SK-N-SH treated with all-trans-retinoic acid at 6 μM for 48 hours (cell line): ENCODE results near the gene DLG2.

Source experiments
- ATAC-seq: fragments of 200-7000 bp; cut with Tn5 transposase; 3 replicates; pipeline ENCODE4 v1.9.1; 2020; ENCODE audit warnings: mild to moderate bottlenecking, moderate library complexity
- ARNTL ChIP-seq: fragments of 450-650 bp; formaldehyde crosslinking; IDR thresholded peaks from 2 replicates; pipeline ENCODE4 v1.5.0; 2020; ENCODE audit warnings: low read depth, mild to moderate bottlenecking, moderate library complexity, borderline replicate concordance
- BACH2 ChIP-seq: fragments of 250-450 bp; sonication (Bioruptor Pico); IDR thresholded peaks from 2 replicates; pipeline ENCODE4 v1.9.0; 2021; ENCODE audit warnings: mild to moderate bottlenecking, borderline replicate concordance
- CREB5 ChIP-seq: fragments of 250-450 bp; sonication (Bioruptor Pico); IDR thresholded peaks from 2 replicates; pipeline ENCODE4 v1.5.1; 2020; ENCODE audit warnings: low read depth, mild to moderate bottlenecking, moderate library complexity
- CSDC2 ChIP-seq: fragments of 250-450 bp; sonication (Bioruptor Pico); IDR thresholded peaks from 2 replicates; pipeline ENCODE4 v1.5.0; 2020; ENCODE audit warnings: mild to moderate bottlenecking, moderate library complexity
- CSRNP3 ChIP-seq: fragments of 250-450 bp; sonication (Bioruptor Pico); IDR thresholded peaks from 2 replicates; pipeline ENCODE4 v1.5.1; 2021; ENCODE audit warnings: mild to moderate bottlenecking, moderate library complexity
- ESRRG ChIP-seq: fragments of 250-450 bp; sonication (Bioruptor Pico); IDR thresholded peaks from 2 replicates; pipeline ENCODE4 v1.6.1; 2021; ENCODE audit warnings: mild to moderate bottlenecking
- ISL1 ChIP-seq: fragments of 250-450 bp; sonication (Bioruptor Pico); IDR thresholded peaks from 2 replicates; pipeline ENCODE4 v2.1.2; 2022; ENCODE audit warnings: mild to moderate bottlenecking, moderate library complexity
- OSR1 ChIP-seq: fragments of 250-450 bp; sonication (Bioruptor Pico); IDR thresholded peaks from 2 replicates; pipeline ENCODE4 v1.8.0; 2022; ENCODE audit warnings: moderate library complexity, mild to moderate bottlenecking, inconsistent platforms
- PATZ1 ChIP-seq: fragments of 250-450 bp; sonication (Bioruptor Pico); IDR thresholded peaks from 2 replicates; pipeline ENCODE4 v1.8.0; 2020; ENCODE audit warnings: mild to moderate bottlenecking, moderate library complexity, borderline replicate concordance
- POU6F1 ChIP-seq: fragments of 250-450 bp; sonication (Bioruptor Pico); IDR thresholded peaks from 2 replicates; pipeline ENCODE4 v1.8.0; 2021; ENCODE audit warnings: low read depth, mild to moderate bottlenecking, moderate library complexity, borderline replicate concordance
- SNAI2 ChIP-seq: fragments of 250-450 bp; sonication (Bioruptor Pico); IDR thresholded peaks from 2 replicates; pipeline ENCODE4 v1.5.0; 2020; ENCODE audit warnings: mild to moderate bottlenecking, moderate library complexity
- TCF4 ChIP-seq: fragments of 250-450 bp; sonication (Bioruptor Pico); IDR thresholded peaks from 2 replicates; pipeline ENCODE4 v1.8.0; 2021; ENCODE audit warnings: mild to moderate bottlenecking, moderate library complexity, borderline replicate concordance
- TOX ChIP-seq: fragments of 250-450 bp; sonication (Bioruptor Pico); IDR thresholded peaks from 2 replicates; pipeline ENCODE4 v1.8.0; 2021; ENCODE audit warnings: mild to moderate bottlenecking, moderate library complexity, borderline replicate concordance
- ZFP3 ChIP-seq: fragments of 250-450 bp; sonication (Bioruptor Pico); IDR thresholded peaks from 2 replicates; pipeline ENCODE4 v1.5.0; 2020; ENCODE audit warnings: mild to moderate bottlenecking, moderate library complexity
- ZFP30 ChIP-seq: fragments of 450-650 bp; formaldehyde crosslinking; IDR thresholded peaks from 2 replicates; pipeline ENCODE4 v1.5.0; 2022; ENCODE audit warnings: mild to moderate bottlenecking, moderate library complexity
- ZNF565 ChIP-seq: fragments of 450-650 bp; formaldehyde crosslinking; conservative IDR thresholded peaks from 2 replicates; pipeline ENCODE4 v1.5.0; 2020; ENCODE audit warnings: low read depth, mild to moderate bottlenecking, moderate library complexity
- ZNF70 ChIP-seq: fragments of 450-650 bp; formaldehyde crosslinking; IDR thresholded peaks from 2 replicates; pipeline ENCODE4 v1.5.0; 2020; ENCODE audit warnings: mild to moderate bottlenecking, moderate library complexity
- ZNF8 ChIP-seq: fragments of 450-650 bp; formaldehyde crosslinking; IDR thresholded peaks from 2 replicates; pipeline ENCODE4 v1.5.0; 2020; ENCODE audit warnings: mild to moderate bottlenecking, moderate library complexity

Gene DLG2

DNA sequence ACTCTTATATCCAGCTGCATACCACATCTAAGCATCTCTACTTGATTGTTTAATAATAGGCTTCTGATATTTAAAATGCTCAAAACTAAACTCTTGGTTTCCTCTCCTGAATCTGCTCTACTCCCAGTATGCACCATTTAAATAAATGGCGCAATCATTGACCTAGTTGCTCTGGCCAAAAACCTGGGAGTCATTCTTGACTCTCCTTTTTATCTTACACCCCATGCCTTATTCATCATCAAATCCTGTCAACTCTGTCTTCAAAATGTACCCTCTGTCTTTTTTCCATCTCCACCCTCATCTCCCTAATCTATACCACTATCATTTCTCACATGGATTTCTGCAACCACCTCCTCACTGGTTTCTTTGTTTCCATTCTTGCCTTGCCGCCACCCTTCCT lies 1941.4 kb downstream of the DLG2 start:
- ATAC-seq, result no peak
- TF ChIP-seq ZNF565 (CRISPR knock-in tag) (no peak), CREB5 (CRISPR knock-in tag) (no peak), ARNTL (CRISPR knock-in tag) (no peak), TOX (CRISPR knock-in tag) (no peak), SNAI2 (CRISPR knock-in tag) (no peak)

- no peak for TF ChIP-seq PATZ1 (CRISPR knock-in tag)
- no peak for TF ChIP-seq CSDC2 (CRISPR knock-in tag)
- TF ChIP-seq POU6F1 (CRISPR knock-in tag), result no peak
- no peak for TF ChIP-seq CSRNP3
- no peak for TF ChIP-seq ZNF70 (CRISPR knock-in tag)
- no peak for ATAC-seq
Measured at GRCh38 chr11:83684071-83684470, 1943.1 kb downstream of the DLG2 start.

DNA sequence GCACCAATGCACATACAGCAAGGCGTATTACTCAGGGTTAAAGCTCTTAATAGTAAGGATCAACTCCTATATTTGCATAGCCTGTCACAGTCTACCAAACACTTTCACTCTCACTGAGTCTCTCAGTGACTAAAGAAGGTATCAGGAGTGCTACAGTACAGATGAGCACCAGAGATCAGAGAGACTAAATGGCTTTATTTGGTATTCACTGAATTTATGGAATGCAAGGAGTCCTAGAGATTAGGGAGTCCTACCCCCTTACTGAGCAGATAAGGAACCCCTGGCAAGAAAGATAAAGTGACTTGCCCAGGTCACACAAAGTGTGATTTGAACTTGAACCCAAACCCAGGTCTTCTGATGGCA lies 1944.6 kb downstream of the DLG2 start:
- TF ChIP-seq ISL1 (CRISPR knock-in tag), result no peak
- no peak for TF ChIP-seq CREB5 (CRISPR knock-in tag)
- no peak for TF ChIP-seq ARNTL (CRISPR knock-in tag)
- no peak for ATAC-seq

GRCh38 chr11:83681906-83682610 lies 1945.1 kb downstream of the DLG2 start:
- no peak for ATAC-seq
- no peak for TF ChIP-seq ESRRG (CRISPR knock-in tag)
- TF ChIP-seq CSDC2 (CRISPR knock-in tag), result no peak
- no peak for TF ChIP-seq CREB5 (CRISPR knock-in tag)
- no peak for TF ChIP-seq ZFP3 (CRISPR knock-in tag)
- no peak for TF ChIP-seq ZNF8 (CRISPR knock-in tag)
- TF ChIP-seq POU6F1 (CRISPR knock-in tag), result no peak
- TF ChIP-seq ZFP30 (CRISPR knock-in tag), result no peak
- no peak for TF ChIP-seq BACH2
- no peak for TF ChIP-seq ZNF70 (CRISPR knock-in tag)
- no peak for TF ChIP-seq PATZ1 (CRISPR knock-in tag)
- no peak for TF ChIP-seq OSR1 (CRISPR knock-in tag)
- TF ChIP-seq TOX (CRISPR knock-in tag), result no peak
- TF ChIP-seq TCF4 (CRISPR knock-in tag), result no peak
- TF ChIP-seq, all 23 proteins: peak for 0
